ENCODE data around the gene SORCS2. TPM values are rescaled to one million over a fixed set of nuclear protein-coding genes. Genes with fewer than 3 reads are reported as not detected.

Gene SORCS2
- total RNA-seq, 1 donor from 2014 or later: 29.5 TPM

GRCh38 chr4:7513671-7514070 lies 321.3 kb downstream of the SORCS2 start:
- H3K27ac Mint-ChIP-seq (ENCODE audit: unreplicated experiment): peak overlapping the region; percentile 3
- peak overlapping the region; percentile 40 for H3K4me3 Mint-ChIP-seq (ENCODE audit: unreplicated experiment)
- peaks cover 31% of the 10 kb centered on the region for H3K4me1 Mint-ChIP-seq (ENCODE audit: low read depth, unreplicated experiment)
- TF ChIP-seq CTCF (IDR thresholded peaks at IDR 0.05; ENCODE audit: partially characterized antibody, unreplicated experiment): no peak
- no peaks in the 10 kb centered on the region for H3K36me3 Mint-ChIP-seq (ENCODE audit: unreplicated experiment)
- peaks cover 10% of the 10 kb centered on the region for H3K27me3 Mint-ChIP-seq (ENCODE audit: unreplicated experiment)
- peaks cover 16% of the 10 kb centered on the region for H3K9me3 Mint-ChIP-seq (ENCODE audit: unreplicated experiment)
- DNase-seq: no peak

GRCh38 chr4:7514281-7514680 lies 321.9 kb downstream of the SORCS2 start:
- H3K9me3 Mint-ChIP-seq (ENCODE audit: unreplicated experiment): peaks cover 15% of the 10 kb centered on the region
- no peaks in the 10 kb centered on the region for H3K36me3 Mint-ChIP-seq (ENCODE audit: unreplicated experiment)
- DNase-seq: no peak
- no peak overlapping the region for H3K4me3 Mint-ChIP-seq (ENCODE audit: unreplicated experiment)
- TF ChIP-seq CTCF (IDR thresholded peaks at IDR 0.05; ENCODE audit: partially characterized antibody, unreplicated experiment): no peak
- peak overlapping the region; percentile 3 for H3K27ac Mint-ChIP-seq (ENCODE audit: unreplicated experiment)
- H3K27me3 Mint-ChIP-seq (ENCODE audit: unreplicated experiment): peaks cover 8% of the 10 kb centered on the region
- H3K4me1 Mint-ChIP-seq (ENCODE audit: low read depth, unreplicated experiment): peaks cover 28% of the 10 kb centered on the region

GRCh38 chr4:7514789-7515188 lies 322.5 kb downstream of the SORCS2 start:
- Mint-ChIP-seq H3K27me3 (ENCODE audit: unreplicated experiment) (peaks cover 6% of the 10 kb centered on the region), H3K4me3 (ENCODE audit: unreplicated experiment) (no peak overlapping the region), H3K9me3 (ENCODE audit: unreplicated experiment) (peaks cover 15% of the 10 kb centered on the region), H3K36me3 (ENCODE audit: unreplicated experiment) (no peaks in the 10 kb centered on the region), H3K4me1 (ENCODE audit: low read depth, unreplicated experiment) (peaks cover 28% of the 10 kb centered on the region), H3K27ac (ENCODE audit: unreplicated experiment) (peak overlapping the region; percentile 72)
- no peak for DNase-seq
- no peak for TF ChIP-seq CTCF (IDR thresholded peaks at IDR 0.05; ENCODE audit: partially characterized antibody, unreplicated experiment)

- Mint-ChIP-seq H3K27ac (ENCODE audit: unreplicated experiment) (peak overlapping the region; percentile 76), H3K4me1 (ENCODE audit: low read depth, unreplicated experiment) (peaks cover 30% of the 10 kb centered on the region), H3K36me3 (ENCODE audit: unreplicated experiment) (no peaks in the 10 kb centered on the region), H3K9me3 (ENCODE audit: unreplicated experiment) (peaks cover 15% of the 10 kb centered on the region), H3K4me3 (ENCODE audit: unreplicated experiment) (peak overlapping the region; percentile 42), H3K27me3 (ENCODE audit: unreplicated experiment) (peaks cover 7% of the 10 kb centered on the region)
- no peak for TF ChIP-seq CTCF (IDR thresholded peaks at IDR 0.05; ENCODE audit: partially characterized antibody, unreplicated experiment)
- peak; percentile 58 for DNase-seq
Observed at GRCh38 chr4:7515390-7515902, 323.1 kb downstream of the SORCS2 start.

GRCh38 chr4:7516096-7516772 lies 323.9 kb downstream of the SORCS2 start:
- Mint-ChIP-seq H3K27me3 (ENCODE audit: unreplicated experiment) (peaks cover 5% of the 10 kb centered on the region), H3K9me3 (ENCODE audit: unreplicated experiment) (peaks cover 19% of the 10 kb centered on the region), H3K4me1 (ENCODE audit: low read depth, unreplicated experiment) (peaks cover 24% of the 10 kb centered on the region), H3K4me3 (ENCODE audit: unreplicated experiment) (no peak overlapping the region), H3K36me3 (ENCODE audit: unreplicated experiment) (no peaks in the 10 kb centered on the region), H3K27ac (ENCODE audit: unreplicated experiment) (peak overlapping the region; percentile 76)
- TF ChIP-seq CTCF (IDR thresholded peaks at IDR 0.05; ENCODE audit: partially characterized antibody, unreplicated experiment): no peak
- no peak for DNase-seq
